ENCODE measurements around the gene GFAP.
A peak's percentile ranks its signal among the peaks of the same experiment; 100 is the strongest.

GFAP gene

GRCh38 chr17:44930667-44931066, 15.4 kb upstream of the GFAP start:
- DNase-seq = no peak

GRCh38 chr17:44928950-44929720, 13.8 kb upstream of the GFAP start:
- DNase-seq = no peak

GRCh38 chr17:44928136-44928535, 12.8 kb upstream of the GFAP start:
- no peak for DNase-seq

- DNase-seq = no peak
Measured at GRCh38 chr17:44927696-44928095, 12.4 kb upstream of the GFAP start.

GRCh38 chr17:44926821-44927525, 11.7 kb upstream of the GFAP start:
- DNase-seq = no peak

- DNase-seq = no peak
Measured at GRCh38 chr17:44925731-44926697, 10.7 kb upstream of the GFAP start.

GRCh38 chr17:44924107-44924544, 8.8 kb upstream of the GFAP start:
- no peak for DNase-seq

GRCh38 chr17:44922746-44923470, 7.6 kb upstream of the GFAP start:
- peak; percentile 62 for DNase-seq

- no peak for DNase-seq
Measured at GRCh38 chr17:44922136-44922535, 6.8 kb upstream of the GFAP start.

GRCh38 chr17:44921122-44921882, 6.0 kb upstream of the GFAP start:
- peak; percentile 89 for DNase-seq

- DNase-seq = peak; percentile 35
Measured at GRCh38 chr17:44920565-44920940, 5.3 kb upstream of the GFAP start.

- DNase-seq = peak; percentile 91
Measured at GRCh38 chr17:44919885-44920564, 4.7 kb upstream of the GFAP start.

GRCh38 chr17:44919411-44919810, 4.1 kb upstream of the GFAP start:
- no peak for DNase-seq

GRCh38 chr17:44918006-44918405, 2.7 kb upstream of the GFAP start:
- no peak for DNase-seq

- no peak for DNase-seq
Measured at GRCh38 chr17:44917456-44917855, 2.2 kb upstream of the GFAP start.

GRCh38 chr17:44916781-44917241, 1.5 kb upstream of the GFAP start:
- DNase-seq = no peak

GRCh38 chr17:44915862-44916780, 821 bp upstream of the GFAP start:
- DNase-seq = peak; percentile 57

GRCh38 chr17:44914698-44915271, 515 bp downstream of the GFAP start:
- DNase-seq = no peak

- no peak for DNase-seq
Measured at GRCh38 chr17:44914148-44914547, 1.2 kb downstream of the GFAP start.
